ENCODE results near the gene CPT1C. TPM values are rescaled to one million over a fixed set of nuclear protein-coding genes. Genes with fewer than 3 reads are reported as not detected.

Gene CPT1C
- total RNA-seq, 1 donor from 2014 or later: 48.8 TPM

- H3K4me1 Mint-ChIP-seq (ENCODE audit: unreplicated experiment): peaks cover 12% of the 10 kb centered on the region
- no peak overlapping the region for H3K4me3 Mint-ChIP-seq (ENCODE audit: unreplicated experiment)
- TF ChIP-seq, protein P1, sequence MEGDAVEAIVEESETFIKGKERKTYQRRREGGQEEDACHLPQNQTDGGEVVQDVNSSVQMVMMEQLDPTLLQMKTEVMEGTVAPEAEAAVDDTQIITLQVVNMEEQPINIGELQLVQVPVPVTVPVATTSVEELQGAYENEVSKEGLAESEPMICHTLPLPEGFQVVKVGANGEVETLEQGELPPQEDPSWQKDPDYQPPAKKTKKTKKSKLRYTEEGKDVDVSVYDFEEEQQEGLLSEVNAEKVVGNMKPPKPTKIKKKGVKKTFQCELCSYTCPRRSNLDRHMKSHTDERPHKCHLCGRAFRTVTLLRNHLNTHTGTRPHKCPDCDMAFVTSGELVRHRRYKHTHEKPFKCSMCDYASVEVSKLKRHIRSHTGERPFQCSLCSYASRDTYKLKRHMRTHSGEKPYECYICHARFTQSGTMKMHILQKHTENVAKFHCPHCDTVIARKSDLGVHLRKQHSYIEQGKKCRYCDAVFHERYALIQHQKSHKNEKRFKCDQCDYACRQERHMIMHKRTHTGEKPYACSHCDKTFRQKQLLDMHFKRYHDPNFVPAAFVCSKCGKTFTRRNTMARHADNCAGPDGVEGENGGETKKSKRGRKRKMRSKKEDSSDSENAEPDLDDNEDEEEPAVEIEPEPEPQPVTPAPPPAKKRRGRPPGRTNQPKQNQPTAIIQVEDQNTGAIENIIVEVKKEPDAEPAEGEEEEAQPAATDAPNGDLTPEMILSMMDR (IDR thresholded peaks at IDR 0.05): no peak
- no peak for DNase-seq (ENCODE audit: extremely low spot score, unreplicated experiment)
- H3K27me3 Mint-ChIP-seq (ENCODE audit: unreplicated experiment): no peaks in the 10 kb centered on the region
- peaks cover 8% of the 10 kb centered on the region for H3K36me3 Mint-ChIP-seq (ENCODE audit: unreplicated experiment)
- H3K9me3 Mint-ChIP-seq (ENCODE audit: unreplicated experiment): no peaks in the 10 kb centered on the region
- H3K27ac Mint-ChIP-seq (ENCODE audit: unreplicated experiment): no peak overlapping the region
Measured at GRCh38 chr19:49696115-49696514, 5.2 kb downstream of the CPT1C start.

DNA sequence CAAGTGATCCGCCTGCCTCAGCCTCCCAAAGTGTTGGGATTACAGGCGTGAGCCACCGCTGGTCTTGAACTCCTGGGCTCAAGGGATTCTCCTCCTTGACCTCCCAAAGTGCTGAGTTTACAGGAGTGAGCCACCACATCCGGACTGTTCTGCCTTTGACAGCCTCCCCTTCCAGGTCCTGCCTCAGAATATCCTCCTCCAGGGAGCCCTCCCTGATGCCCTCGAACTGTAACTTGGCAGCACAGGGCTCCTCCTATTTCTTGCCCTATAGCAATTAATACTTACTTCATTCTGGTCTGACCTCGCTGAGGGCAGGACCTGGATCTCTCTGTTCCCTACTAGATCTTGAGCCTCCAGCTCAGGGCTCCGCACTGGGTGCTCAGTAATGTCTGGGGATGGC, 5.9 kb downstream of the CPT1C start:
- no peaks in the 10 kb centered on the region for H3K27me3 Mint-ChIP-seq (ENCODE audit: unreplicated experiment)
- H3K4me1 Mint-ChIP-seq (ENCODE audit: unreplicated experiment): peaks cover 6% of the 10 kb centered on the region
- H3K27ac Mint-ChIP-seq (ENCODE audit: unreplicated experiment): no peak overlapping the region
- H3K4me3 Mint-ChIP-seq (ENCODE audit: unreplicated experiment): no peak overlapping the region
- TF ChIP-seq, protein P1 (IDR thresholded peaks at IDR 0.05): no peak
- H3K9me3 Mint-ChIP-seq (ENCODE audit: unreplicated experiment): no peaks in the 10 kb centered on the region
- DNase-seq (ENCODE audit: extremely low spot score, unreplicated experiment): no peak
- peaks cover 8% of the 10 kb centered on the region for H3K36me3 Mint-ChIP-seq (ENCODE audit: unreplicated experiment)

GRCh38 chr19:49699364-49699763, 8.4 kb downstream of the CPT1C start:
- Mint-ChIP-seq H3K27me3 (ENCODE audit: unreplicated experiment) (no peaks in the 10 kb centered on the region), H3K9me3 (ENCODE audit: unreplicated experiment) (no peaks in the 10 kb centered on the region), H3K4me3 (ENCODE audit: unreplicated experiment) (no peak overlapping the region), H3K36me3 (ENCODE audit: unreplicated experiment) (peaks cover 7% of the 10 kb centered on the region), H3K27ac (ENCODE audit: unreplicated experiment) (no peak overlapping the region), H3K4me1 (ENCODE audit: unreplicated experiment) (no peaks in the 10 kb centered on the region)
- TF ChIP-seq, protein P1 (IDR thresholded peaks at IDR 0.05): no peak
- no peak for DNase-seq (ENCODE audit: extremely low spot score, unreplicated experiment)

DNA sequence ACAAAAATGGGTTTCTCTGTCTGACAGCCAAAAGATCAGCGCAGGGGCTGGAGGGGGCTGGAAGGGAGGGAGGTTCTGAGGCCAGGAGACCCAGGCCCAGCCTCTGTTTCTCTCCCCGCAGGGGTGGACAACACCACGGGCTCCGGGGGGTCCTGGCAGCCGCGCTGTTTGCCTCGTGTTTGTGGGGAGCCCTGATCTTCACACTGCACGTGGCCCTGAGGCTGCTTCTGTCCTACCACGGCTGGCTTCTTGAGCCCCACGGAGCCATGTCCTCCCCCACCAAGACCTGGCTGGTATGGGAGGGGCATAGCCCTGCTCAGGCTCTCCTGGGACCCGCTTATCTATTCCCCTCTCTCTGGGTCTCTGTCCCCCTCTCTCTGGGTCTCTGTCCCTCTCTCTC, 9.6 kb downstream of the CPT1C start:
- Mint-ChIP-seq H3K36me3 (ENCODE audit: unreplicated experiment) (peaks cover 7% of the 10 kb centered on the region), H3K4me1 (ENCODE audit: unreplicated experiment) (no peaks in the 10 kb centered on the region), H3K27me3 (ENCODE audit: unreplicated experiment) (no peaks in the 10 kb centered on the region), H3K27ac (ENCODE audit: unreplicated experiment) (no peak overlapping the region), H3K4me3 (ENCODE audit: unreplicated experiment) (no peak overlapping the region), H3K9me3 (ENCODE audit: unreplicated experiment) (no peaks in the 10 kb centered on the region)
- DNase-seq (ENCODE audit: extremely low spot score, unreplicated experiment): no peak
- TF ChIP-seq, protein P1 (IDR thresholded peaks at IDR 0.05): no peak

DNA sequence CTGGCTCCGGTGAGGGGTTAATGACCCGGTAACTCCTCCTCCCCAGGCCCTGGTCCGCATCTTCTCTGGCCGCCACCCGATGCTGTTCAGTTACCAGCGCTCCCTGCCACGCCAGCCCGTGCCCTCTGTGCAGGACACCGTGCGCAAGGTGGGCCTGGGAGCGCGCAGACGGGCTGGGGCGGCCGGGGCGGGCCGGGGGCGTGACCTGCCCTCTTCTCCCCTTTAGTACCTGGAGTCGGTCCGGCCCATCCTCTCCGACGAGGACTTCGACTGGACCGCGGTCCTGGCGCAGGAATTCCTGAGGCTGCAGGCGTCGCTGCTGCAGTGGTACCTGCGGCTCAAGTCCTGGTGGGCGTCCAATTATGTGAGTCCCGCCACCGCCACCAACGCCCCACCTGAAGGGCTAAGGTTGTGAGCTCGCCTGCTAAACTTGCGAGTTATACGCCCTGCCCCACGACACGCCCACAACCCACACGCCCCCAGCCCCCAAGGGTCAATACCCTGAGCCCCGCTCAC, 10.4 kb downstream of the CPT1C start:
- DNase-seq (ENCODE audit: extremely low spot score, unreplicated experiment): no peak
- H3K27ac Mint-ChIP-seq (ENCODE audit: unreplicated experiment): no peak overlapping the region
- TF ChIP-seq, protein P1 (IDR thresholded peaks at IDR 0.05): no peak
- H3K9me3 Mint-ChIP-seq (ENCODE audit: unreplicated experiment): no peaks in the 10 kb centered on the region
- H3K27me3 Mint-ChIP-seq (ENCODE audit: unreplicated experiment): no peaks in the 10 kb centered on the region
- H3K4me3 Mint-ChIP-seq (ENCODE audit: unreplicated experiment): no peak overlapping the region
- peaks cover 7% of the 10 kb centered on the region for H3K36me3 Mint-ChIP-seq (ENCODE audit: unreplicated experiment)
- no peaks in the 10 kb centered on the region for H3K4me1 Mint-ChIP-seq (ENCODE audit: unreplicated experiment)
